Mesendoderm (in vitro differentiated cells): Measurements from ENCODE around the gene ZNF536.

Experiments
- DNase-seq: peaks from one replicate; pipeline ENCODE4 v3.0.0; 2013
- H2AK5ac ChIP-seq: 2 replicates; pipeline ENCODE4 v1.6.1; 2013; ENCODE audit warnings: low read length, inconsistent platforms
- H2BK120ac ChIP-seq: 2 replicates; pipeline ENCODE4 v1.6.1; 2013; ENCODE audit warnings: low read depth, mild to moderate bottlenecking, low read length, moderate library complexity, mixed read lengths
- H2BK15ac ChIP-seq: replicated peaks from 2 replicates; pipeline ENCODE4 v1.6.1; 2013; ENCODE audit warnings: low read depth, mild to moderate bottlenecking, moderate library complexity
- H2BK5ac ChIP-seq: 2 replicates; pipeline ENCODE4 v1.6.1; 2013; ENCODE audit warnings: low read length, inconsistent platforms
- H3K18ac ChIP-seq: 2 replicates; pipeline ENCODE4 v1.6.1; 2013; ENCODE audit warnings: mild to moderate bottlenecking, low read length, mixed read lengths
- H3K23ac ChIP-seq: one replicate; pipeline ENCODE4 v1.6.1; 2013; ENCODE audit warnings: low read length
- H3K27ac ChIP-seq: 2 replicates; pipeline ENCODE4 v1.5.1; 2013; ENCODE audit warnings: low read depth, mild to moderate bottlenecking, inconsistent platforms, low read length, moderate library complexity
- H3K27me3 ChIP-seq: 2 replicates; pipeline ENCODE4 v1.6.1; 2013; ENCODE audit warnings: low read length, control low read depth, mild to moderate bottlenecking, inconsistent platforms; ENCODE audit not compliant: insufficient read depth, poor library complexity
- H3K36me3 ChIP-seq: 2 replicates; pipeline ENCODE4 v1.6.1; 2013; ENCODE audit warnings: low read length, inconsistent platforms; ENCODE audit not compliant: control insufficient read depth, insufficient read depth
- H3K4ac ChIP-seq: one replicate; pipeline ENCODE4 v1.6.1; 2013; ENCODE audit warnings: low read depth, mild to moderate bottlenecking, low read length, moderate library complexity
- H3K4me1 ChIP-seq: 2 replicates; pipeline ENCODE4 v1.6.1; 2013; ENCODE audit warnings: low read depth, low read length, inconsistent platforms; ENCODE audit not compliant: control insufficient read depth
- H3K4me2 ChIP-seq: 2 replicates; pipeline ENCODE4 v1.6.1; 2013; ENCODE audit warnings: low read length
- H3K4me3 ChIP-seq: 2 replicates; pipeline ENCODE4 v1.5.1; 2013; ENCODE audit warnings: mild to moderate bottlenecking, low read length
- H3K56ac ChIP-seq: one replicate; pipeline ENCODE4 v1.6.1; 2013; ENCODE audit warnings: low read length
- H3K79me1 ChIP-seq: 2 replicates; pipeline ENCODE4 v1.6.1; 2013; ENCODE audit warnings: low read length, inconsistent platforms
- H3K79me2 ChIP-seq: 2 replicates; pipeline ENCODE4 v1.6.1; 2013; ENCODE audit warnings: mild to moderate bottlenecking, low read length; ENCODE audit not compliant: control insufficient read depth, insufficient read depth
- H3K9ac ChIP-seq: 2 replicates; pipeline ENCODE4 v1.6.1; 2013; ENCODE audit warnings: low read length, inconsistent platforms
- H4K5ac ChIP-seq: one replicate; pipeline ENCODE4 v1.6.1; 2013; ENCODE audit warnings: low read length
- H4K8ac ChIP-seq: one replicate; pipeline ENCODE4 v1.6.1; 2013; ENCODE audit warnings: low read depth, mild to moderate bottlenecking, control low read depth, low read length, moderate library complexity
- WGBS: extraction: QIAGEN DNeasy Blood & Tissue Kit; methylation state at CpG from one replicate; pipeline ENCODE4 v1.1.7; 2013; ENCODE audit warnings: low lambda C conversion rate, missing lambda C conversion rate; ENCODE audit not compliant: insufficient coverage; ENCODE audit errors: extremely low coverage; 5-methylcytosine and 5-hydroxymethylcytosine counted together

The ZNF536 gene

DNA sequence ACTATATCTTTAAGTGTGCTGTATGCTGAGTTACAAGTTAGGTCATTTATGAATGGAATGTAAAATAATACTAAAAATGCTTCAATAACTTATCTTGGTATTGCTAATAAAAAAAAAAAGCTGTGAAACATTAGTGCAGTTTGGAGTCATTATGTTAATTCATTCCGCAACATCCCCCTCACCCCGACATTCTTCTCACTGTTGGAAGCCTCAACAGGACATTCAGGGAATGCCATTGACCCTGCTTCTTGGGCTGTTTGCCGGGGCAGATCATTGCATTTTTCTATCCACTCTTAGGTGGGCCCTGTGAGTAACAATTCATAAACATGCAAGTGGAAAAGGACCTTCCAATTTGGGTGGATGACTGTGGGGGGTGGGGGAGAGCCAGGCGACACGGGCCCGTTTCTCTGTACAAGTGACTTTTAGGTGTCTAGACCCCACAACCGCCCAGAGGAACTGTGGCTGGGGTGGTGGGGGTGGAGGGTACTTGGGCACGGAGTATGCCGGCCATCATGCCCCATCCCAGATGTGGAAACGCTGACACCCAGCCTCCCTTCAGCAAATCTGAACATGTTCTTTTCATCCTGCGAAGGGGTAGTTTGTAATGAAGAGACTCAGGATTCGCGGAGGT is 185.9 kb downstream of the ZNF536 start:
- Histone ChIP-seq H2AK5ac (no peak overlapping the region), H3K4me3 (no peak overlapping the region), H4K5ac (no peak overlapping the region), H3K18ac (no peak overlapping the region), H3K79me2 (no peaks in the 10 kb centered on the region), H2BK15ac (no peak overlapping the region), H3K9ac (no peak overlapping the region), H3K23ac (no peak overlapping the region), H3K4me1 (peaks cover 12% of the 10 kb centered on the region), H3K4me2 (no peak overlapping the region), H3K56ac (no peak overlapping the region), H3K27me3 (no peaks in the 10 kb centered on the region), H4K8ac (no peak overlapping the region), H2BK120ac (no peak overlapping the region), H3K36me3 (no peaks in the 10 kb centered on the region), H2BK5ac (no peak overlapping the region), H3K4ac (peak overlapping the region; percentile 72), H3K79me1 (no peaks in the 10 kb centered on the region), H3K27ac (no peak overlapping the region)
- no CpG with 5 or more reads among the region's 13 CpGs for WGBS
- peak; percentile 80 for DNase-seq

DNA sequence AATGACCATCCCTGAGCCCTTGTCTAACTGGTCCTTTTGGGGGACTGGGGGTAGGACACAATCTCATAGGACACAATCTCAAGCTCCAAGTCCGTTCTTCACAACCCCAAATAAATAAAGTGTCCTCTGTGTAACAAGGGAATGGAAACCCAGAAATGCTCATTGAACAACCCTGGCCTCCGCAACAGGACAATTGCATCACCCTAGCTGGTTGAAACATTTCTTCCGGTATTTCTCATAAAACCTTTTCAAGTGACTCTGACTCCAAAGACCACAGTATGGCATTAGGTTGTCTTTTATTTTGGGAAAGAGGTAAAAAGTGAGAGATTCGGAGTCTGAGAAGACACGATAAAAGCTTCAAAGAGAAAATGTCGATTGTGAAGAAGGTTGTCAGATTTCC is 186.6 kb downstream of the ZNF536 start:
- WGBS = no CpG with 5 or more reads among the region's 6 CpGs
- no peak for DNase-seq
- no peak overlapping the region for H2AK5ac ChIP-seq

DNA sequence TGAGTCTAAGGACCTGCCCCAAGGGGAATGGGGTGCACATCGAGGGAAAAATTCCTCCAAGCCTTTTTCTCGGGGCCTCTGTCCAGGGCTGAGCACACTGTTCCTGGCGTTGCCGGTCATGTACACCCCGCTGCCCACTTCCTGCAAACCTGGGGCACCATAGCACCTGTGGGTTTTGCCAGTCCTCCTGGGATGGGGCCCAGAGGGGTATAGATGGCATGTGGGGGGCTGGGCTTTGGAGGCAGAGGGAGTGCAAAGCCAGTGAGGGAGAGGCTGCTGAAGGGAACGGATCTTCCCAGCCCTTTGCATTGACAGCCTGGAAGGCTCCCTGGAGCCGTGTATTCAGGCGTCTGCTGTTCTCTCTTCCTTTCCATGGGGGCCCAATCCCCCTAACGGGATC is 187.3 kb downstream of the ZNF536 start:
- no peak overlapping the region for H2BK120ac ChIP-seq

More for the DNA sequence above, 186.6 kb downstream of the ZNF536 start:
- no peak overlapping the region for H3K27ac ChIP-seq
- peak overlapping the region; percentile 44 for H3K56ac ChIP-seq
- H3K23ac ChIP-seq = no peak overlapping the region
- no peaks in the 10 kb centered on the region for H3K36me3 ChIP-seq
- H3K79me2 ChIP-seq = no peaks in the 10 kb centered on the region
- no peaks in the 10 kb centered on the region for H3K27me3 ChIP-seq
- no peak overlapping the region for H3K4me3 ChIP-seq
- H2BK120ac ChIP-seq = no peak overlapping the region
- H3K79me1 ChIP-seq = no peaks in the 10 kb centered on the region
- H2BK5ac ChIP-seq = no peak overlapping the region
- H2BK15ac ChIP-seq = no peak overlapping the region
- no peak overlapping the region for H3K18ac ChIP-seq
- H4K5ac ChIP-seq = no peak overlapping the region
- H4K8ac ChIP-seq = no peak overlapping the region
- peaks cover 12% of the 10 kb centered on the region for H3K4me1 ChIP-seq
- H3K9ac ChIP-seq = no peak overlapping the region
- H3K4me2 ChIP-seq = no peak overlapping the region
- H3K4ac ChIP-seq = no peak overlapping the region

GRCh38 chr19:30562981-30563380 is 190.8 kb downstream of the ZNF536 start:
- no peak overlapping the region for H3K23ac ChIP-seq
- peaks cover 8% of the 10 kb centered on the region for H3K4me1 ChIP-seq
- no peak overlapping the region for H3K18ac ChIP-seq
- no peaks in the 10 kb centered on the region for H3K79me2 ChIP-seq
- H3K27me3 ChIP-seq = no peaks in the 10 kb centered on the region
- H3K36me3 ChIP-seq = no peaks in the 10 kb centered on the region
- H4K5ac ChIP-seq = no peak overlapping the region
- no peak overlapping the region for H3K4me3 ChIP-seq
- no peak overlapping the region for H2BK15ac ChIP-seq
- H3K4ac ChIP-seq = no peak overlapping the region
- no peak overlapping the region for H4K8ac ChIP-seq
- H3K4me2 ChIP-seq = no peak overlapping the region
- H2BK5ac ChIP-seq = no peak overlapping the region
- no peak overlapping the region for H3K27ac ChIP-seq
- no peaks in the 10 kb centered on the region for H3K79me1 ChIP-seq
- H3K9ac ChIP-seq = no peak overlapping the region
- no CpG with 5 or more reads among the region's 8 CpGs for WGBS
- DNase-seq = no peak
- no peak overlapping the region for H2AK5ac ChIP-seq
- H2BK120ac ChIP-seq = no peak overlapping the region
- H3K56ac ChIP-seq = no peak overlapping the region

More for the DNA sequence above, 187.3 kb downstream of the ZNF536 start:
- no peak overlapping the region for H3K27ac ChIP-seq
- peaks cover 12% of the 10 kb centered on the region for H3K4me1 ChIP-seq
- no CpG with 5 or more reads among the region's 9 CpGs for WGBS
- no peak overlapping the region for H2BK5ac ChIP-seq
- H2BK15ac ChIP-seq = no peak overlapping the region
- no peak overlapping the region for H3K56ac ChIP-seq
- H3K79me2 ChIP-seq = no peaks in the 10 kb centered on the region
- H4K5ac ChIP-seq = no peak overlapping the region
- no peak overlapping the region for H3K23ac ChIP-seq
- H3K36me3 ChIP-seq = no peaks in the 10 kb centered on the region
- H3K4ac ChIP-seq = no peak overlapping the region
- no peak overlapping the region for H3K9ac ChIP-seq
- H3K18ac ChIP-seq = no peak overlapping the region
- DNase-seq = no peak
- H2AK5ac ChIP-seq = no peak overlapping the region
- no peak overlapping the region for H3K4me3 ChIP-seq
- H3K79me1 ChIP-seq = no peaks in the 10 kb centered on the region
- H3K4me2 ChIP-seq = no peak overlapping the region
- H3K27me3 ChIP-seq = no peaks in the 10 kb centered on the region
- H4K8ac ChIP-seq = no peak overlapping the region

DNA sequence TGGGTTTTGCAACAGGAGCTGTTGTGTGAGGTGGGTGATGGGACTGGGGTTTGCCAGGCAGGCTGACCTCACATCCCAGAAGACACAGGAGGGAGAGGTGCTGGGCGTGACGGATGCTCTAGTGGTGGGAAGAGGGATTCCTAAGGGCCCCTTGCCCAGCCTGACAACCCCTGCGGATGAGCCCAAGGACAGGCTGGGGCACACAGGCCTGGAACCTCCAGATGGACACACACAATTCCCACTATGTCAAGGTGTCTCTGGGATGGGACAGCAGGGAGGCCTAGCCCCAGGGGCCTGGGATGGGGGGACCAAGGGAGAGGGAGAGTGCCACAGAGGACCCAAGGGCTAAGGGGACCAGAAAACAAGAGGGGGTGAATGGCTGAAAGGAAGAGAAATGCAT is 191.5 kb downstream of the ZNF536 start:
- Histone ChIP-seq H3K23ac (no peak overlapping the region), H3K79me1 (no peaks in the 10 kb centered on the region), H2BK5ac (no peak overlapping the region), H4K5ac (no peak overlapping the region), H3K4me2 (no peak overlapping the region), H3K4ac (no peak overlapping the region), H3K9ac (no peak overlapping the region), H2BK120ac (no peak overlapping the region), H3K18ac (no peak overlapping the region), H3K4me1 (peaks cover 2% of the 10 kb centered on the region), H2BK15ac (no peak overlapping the region), H2AK5ac (no peak overlapping the region), H3K36me3 (no peaks in the 10 kb centered on the region), H3K27me3 (no peaks in the 10 kb centered on the region), H4K8ac (no peak overlapping the region), H3K79me2 (no peaks in the 10 kb centered on the region), H3K56ac (no peak overlapping the region), H3K27ac (no peak overlapping the region), H3K4me3 (no peak overlapping the region)
- no peak for DNase-seq
- WGBS = no CpG with 5 or more reads among the region's 3 CpGs

GRCh38 chr19:30564551-30565011 is 192.4 kb downstream of the ZNF536 start:
- Histone ChIP-seq H3K27me3 (no peaks in the 10 kb centered on the region), H3K4me1 (no peaks in the 10 kb centered on the region), H3K23ac (no peak overlapping the region), H3K56ac (no peak overlapping the region), H3K9ac (no peak overlapping the region), H3K4ac (no peak overlapping the region), H2BK15ac (no peak overlapping the region), H4K5ac (no peak overlapping the region), H3K4me2 (no peak overlapping the region), H3K79me2 (no peaks in the 10 kb centered on the region), H2BK120ac (no peak overlapping the region), H3K36me3 (no peaks in the 10 kb centered on the region), H2AK5ac (no peak overlapping the region), H4K8ac (no peak overlapping the region), H3K27ac (no peak overlapping the region), H3K79me1 (no peaks in the 10 kb centered on the region), H2BK5ac (no peak overlapping the region), H3K18ac (no peak overlapping the region), H3K4me3 (no peak overlapping the region)
- DNase-seq = no peak
- WGBS = no CpG with 5 or more reads among the region's 11 CpGs
